Measurements from ENCODE around the gene ALPP. TPM values are rescaled to one million over a fixed set of nuclear protein-coding genes. Genes with fewer than 3 reads are reported as not detected.

ALPP gene
- total and polyA plus RNA-seq, 4 experiments from 2014 or later, result not detected

- no peak for DNase-seq
- H3K4me1 Mint-ChIP-seq, result peaks cover 0 to 19% (median 3%) of the 10 kb centered on the region in 4 donors
- H3K27ac Mint-ChIP-seq, result no peak overlapping the region
These were observed 28.5 kb upstream of the ALPP start for GRCh38 chr2:232349946-232350635.

DNA sequence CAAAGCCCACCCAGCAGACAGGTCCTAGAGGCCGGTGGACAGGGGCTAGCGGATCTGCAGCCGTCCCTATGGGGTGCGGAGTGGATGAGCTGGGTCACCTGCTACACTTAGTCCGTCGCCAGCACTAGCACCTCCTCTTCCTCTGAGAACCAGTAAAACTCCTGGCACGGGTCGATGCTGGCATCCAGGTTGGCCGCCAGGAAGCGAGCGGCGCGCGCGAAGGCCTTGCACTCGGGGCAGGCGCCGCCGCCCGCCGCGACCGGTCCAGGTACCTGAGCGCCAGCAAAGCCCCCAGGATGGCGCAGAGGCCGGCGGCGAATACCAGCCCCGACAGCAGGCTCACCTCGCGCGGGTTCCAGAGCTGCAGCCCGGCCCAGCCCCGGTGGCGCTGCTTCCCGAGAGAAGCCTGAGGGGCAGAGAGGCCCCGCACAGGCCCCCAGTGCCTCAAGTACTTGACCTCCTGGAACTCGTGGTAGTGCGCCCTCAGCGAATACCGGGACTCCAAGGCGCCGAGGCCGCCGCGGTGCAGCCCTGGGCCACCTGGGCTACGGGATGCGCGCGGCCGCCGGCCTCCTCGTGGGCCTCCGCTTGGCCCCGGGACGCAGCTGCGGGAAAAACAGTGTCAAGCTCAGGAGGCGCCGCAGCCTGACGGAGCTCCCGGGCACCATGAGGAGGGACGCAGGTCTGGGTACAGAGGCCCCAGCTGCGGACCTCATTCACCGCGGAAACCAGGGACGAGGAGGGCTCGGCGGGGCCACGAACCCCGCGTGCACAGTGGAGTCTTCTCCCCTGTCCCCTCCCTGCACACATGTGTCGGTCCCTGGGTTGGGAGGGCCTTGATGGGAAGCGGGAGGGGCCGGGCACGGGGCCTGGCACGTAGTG lies 27.5 kb upstream of the ALPP start:
- Histone ChIP-seq H3K27me3 (ENCODE audit: insufficient read depth, low read length) (peaks cover 13% of the 10 kb centered on the region), H3K27ac (ENCODE audit: low read depth, low read length) (no peak overlapping the region), H3K9me3 (ENCODE audit: control insufficient read depth in 1 of 2, low read length in 2 of 2) (no peaks in the 10 kb centered on the region), H3K4me3 (ENCODE audit: low read length in 2 of 2) (no peak overlapping the region), H3K36me3 (ENCODE audit: insufficient read depth, low read length) (no peaks in the 10 kb centered on the region), H3K4me1 (ENCODE audit: insufficient read depth, low read length) (peaks cover 31% of the 10 kb centered on the region)
- POLR2A ChIA-PET (ENCODE audit: partially characterized antibody), result interaction anchor here (2.0 kb wide), 1 partner anchor 28 kb away, joined by 4 read pairs; the partner anchor contains the start of gene ALPP
- peaks cover 0 to 19% (median 3%) of the 10 kb centered on the region in 4 donors for H3K4me1 Mint-ChIP-seq
- CTCF ChIA-PET (ENCODE audit: partially characterized antibody), result no interaction called here
- peak overlapping the region in 2 of 8 donors; percentile 20 for H3K4me3 Mint-ChIP-seq
- H3K36me3 Mint-ChIP-seq, result no peaks in the 10 kb centered on the region
- DNase-seq, result no peak
- no peak overlapping the region for H3K27ac Mint-ChIP-seq
- intact Hi-C loops (cut with micrococcal nuclease), result no loop called here
- H3K27me3 Mint-ChIP-seq, result peaks cover 6 to 15% of the 10 kb centered on the region in 2 donors
- H3K9me3 Mint-ChIP-seq, result peaks cover 0 to 6% (median 3%) of the 10 kb centered on the region in 8 donors

More at GRCh38 chr2:232349946-232350635, 28.5 kb upstream of the ALPP start:
- H3K27ac ChIP-seq (ENCODE audit: low read depth, low read length), result no peak overlapping the region
- peaks cover 31% of the 10 kb centered on the region for H3K4me1 ChIP-seq (ENCODE audit: insufficient read depth, low read length)
- ChIA-PET CTCF (ENCODE audit: partially characterized antibody) (interaction anchor here (1.5 kb wide), 1 partner anchor 15 kb away, joined by 3 read pairs; no protein-coding TSS in a partner anchor), POLR2A (ENCODE audit: partially characterized antibody) (interaction anchor here (2.0 kb wide), 1 partner anchor 29 kb away, joined by 4 read pairs; the partner anchor contains the start of gene ALPP)
- no peak overlapping the region for H3K4me3 ChIP-seq (ENCODE audit: low read length in 2 of 2)
- H3K9me3 ChIP-seq (ENCODE audit: control insufficient read depth in 1 of 2, low read length in 2 of 2), result no peaks in the 10 kb centered on the region
- intact Hi-C loops (cut with micrococcal nuclease), result no loop called here
- no peaks in the 10 kb centered on the region for H3K36me3 ChIP-seq (ENCODE audit: insufficient read depth, low read length)
- Mint-ChIP-seq H3K36me3 (no peaks in the 10 kb centered on the region), H3K9me3 (peaks cover 0 to 6% (median 3%) of the 10 kb centered on the region in 8 donors), H3K27me3 (peaks cover 6 to 14% of the 10 kb centered on the region in 2 donors), H3K4me3 (no peak overlapping the region)
- peaks cover 13% of the 10 kb centered on the region for H3K27me3 ChIP-seq (ENCODE audit: insufficient read depth, low read length)

DNA sequence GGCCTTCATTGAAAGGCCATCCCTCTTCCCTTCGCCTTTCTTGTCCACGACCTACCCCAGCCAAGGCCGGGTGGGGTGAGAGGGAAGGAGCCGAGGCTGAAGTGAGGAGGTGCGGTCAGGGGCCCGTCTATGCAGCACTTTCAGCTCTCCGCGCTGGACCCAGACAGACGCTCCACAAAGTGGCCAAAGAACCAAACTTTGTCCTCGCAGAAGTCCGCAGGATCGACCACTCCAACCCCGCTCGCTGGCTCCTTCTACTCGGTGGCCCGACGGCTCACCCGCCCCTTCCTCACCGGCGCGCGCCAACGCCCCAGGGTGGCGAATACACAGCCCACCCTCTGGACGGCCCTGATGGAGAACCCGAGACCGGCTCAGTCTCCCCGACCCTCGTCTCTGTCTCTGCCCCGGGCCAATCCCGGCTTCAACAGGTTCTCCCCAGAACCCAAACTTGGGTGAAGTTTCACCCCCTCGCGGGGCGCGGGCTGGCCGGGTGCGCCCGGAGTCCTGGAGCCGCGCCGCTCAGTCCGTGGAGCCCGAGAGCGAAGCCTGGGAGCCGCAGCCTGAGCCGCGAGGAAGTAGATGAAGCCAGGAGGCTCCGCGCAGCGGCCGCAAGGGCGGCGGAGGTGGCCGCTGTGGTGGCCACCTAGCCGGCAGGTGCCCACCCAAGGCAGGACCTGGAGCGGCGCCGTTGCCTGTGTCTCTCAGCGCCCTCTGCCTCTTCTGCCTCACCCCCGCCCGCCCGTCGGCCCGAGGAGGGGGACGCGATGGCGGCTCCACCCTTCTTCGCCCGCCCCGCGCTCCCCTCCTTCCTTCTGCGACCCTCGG lies 26.7 kb upstream of the ALPP start:
- DNase-seq, result no peak
- peaks cover 13% of the 10 kb centered on the region for H3K27me3 ChIP-seq (ENCODE audit: insufficient read depth, low read length)
- intact Hi-C loops (cut with micrococcal nuclease), result no loop called here
- peak overlapping the region in 3 of 8 donors; percentile 6 to 20 (median 20) for H3K4me3 Mint-ChIP-seq
- peaks cover 6 to 15% of the 10 kb centered on the region in 2 donors for H3K27me3 Mint-ChIP-seq
- H3K27ac Mint-ChIP-seq, result no peak overlapping the region
- peaks cover 0 to 19% (median 3%) of the 10 kb centered on the region in 4 donors for H3K4me1 Mint-ChIP-seq
- CTCF ChIA-PET (ENCODE audit: partially characterized antibody), result no interaction called here
- no peaks in the 10 kb centered on the region for H3K36me3 Mint-ChIP-seq
- no peaks in the 10 kb centered on the region for H3K9me3 ChIP-seq (ENCODE audit: control insufficient read depth in 1 of 2, low read length in 2 of 2)
- peaks cover 31% of the 10 kb centered on the region for H3K4me1 ChIP-seq (ENCODE audit: insufficient read depth, low read length)
- H3K4me3 ChIP-seq (ENCODE audit: low read length in 2 of 2), result no peak overlapping the region
- no peaks in the 10 kb centered on the region for H3K36me3 ChIP-seq (ENCODE audit: insufficient read depth, low read length)
- POLR2A ChIA-PET (ENCODE audit: partially characterized antibody), result no interaction called here
- H3K27ac ChIP-seq (ENCODE audit: low read depth, low read length), result no peak overlapping the region
- H3K9me3 Mint-ChIP-seq, result peaks cover 0 to 5% (median 2%) of the 10 kb centered on the region in 8 donors

- Mint-ChIP-seq H3K36me3 (no peaks in the 10 kb centered on the region), H3K27ac (no peak overlapping the region), H3K4me1 (peaks cover 0 to 19% (median 3%) of the 10 kb centered on the region in 4 donors), H3K9me3 (peaks cover 0 to 4% (median 1%) of the 10 kb centered on the region in 8 donors), H3K27me3 (peaks cover 7 to 15% of the 10 kb centered on the region in 2 donors), H3K4me3 (no peak overlapping the region)
- no peak for DNase-seq
- intact Hi-C loops (cut with micrococcal nuclease), result no loop called here
- ChIA-PET POLR2A (ENCODE audit: partially characterized antibody) (no interaction called here), CTCF (ENCODE audit: partially characterized antibody) (no interaction called here)
- Histone ChIP-seq H3K27ac (ENCODE audit: low read depth, low read length) (no peak overlapping the region), H3K36me3 (ENCODE audit: insufficient read depth, low read length) (no peaks in the 10 kb centered on the region), H3K4me3 (ENCODE audit: low read length in 2 of 2) (no peak overlapping the region), H3K27me3 (ENCODE audit: insufficient read depth, low read length) (peaks cover 13% of the 10 kb centered on the region), H3K9me3 (ENCODE audit: control insufficient read depth in 1 of 2, low read length in 2 of 2) (no peaks in the 10 kb centered on the region), H3K4me1 (ENCODE audit: insufficient read depth, low read length) (peaks cover 31% of the 10 kb centered on the region)
These were observed 25.9 kb upstream of the ALPP start for GRCh38 chr2:232352511-232353091.

DNA sequence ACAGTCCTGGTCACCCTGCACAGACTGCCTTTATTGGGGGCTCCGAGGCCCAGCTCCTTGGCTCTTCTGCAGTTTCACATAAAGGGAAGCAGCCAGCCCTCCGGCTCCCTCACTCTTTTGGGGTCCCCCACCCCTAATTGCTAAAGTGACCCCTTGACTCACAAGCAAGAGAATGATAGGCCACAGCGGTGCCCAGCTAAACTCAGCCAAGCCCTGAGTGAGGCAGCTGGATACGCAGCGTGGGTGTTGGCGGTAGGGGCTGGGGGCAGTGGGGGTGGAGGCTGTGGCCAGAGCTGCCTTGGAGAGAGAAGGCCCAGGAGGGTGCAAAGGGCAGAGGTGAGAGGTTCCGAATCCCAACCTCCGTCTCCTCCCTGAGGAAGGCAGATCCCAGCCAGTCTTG lies 25.5 kb upstream of the ALPP start:
- H3K27me3 ChIP-seq (ENCODE audit: insufficient read depth, low read length), result peaks cover 13% of the 10 kb centered on the region
- no peaks in the 10 kb centered on the region for H3K36me3 ChIP-seq (ENCODE audit: insufficient read depth, low read length)
- H3K4me3 ChIP-seq (ENCODE audit: low read length in 2 of 2), result no peak overlapping the region
- no peak overlapping the region for H3K27ac Mint-ChIP-seq
- ChIA-PET POLR2A (ENCODE audit: partially characterized antibody) (no interaction called here), CTCF (ENCODE audit: partially characterized antibody) (no interaction called here)
- peaks cover 7 to 15% of the 10 kb centered on the region in 2 donors for H3K27me3 Mint-ChIP-seq
- no peaks in the 10 kb centered on the region for H3K9me3 ChIP-seq (ENCODE audit: control insufficient read depth in 1 of 2, low read length in 2 of 2)
- H3K4me3 Mint-ChIP-seq, result no peak overlapping the region
- no peaks in the 10 kb centered on the region for H3K36me3 Mint-ChIP-seq
- peaks cover 0 to 19% (median 3%) of the 10 kb centered on the region in 4 donors for H3K4me1 Mint-ChIP-seq
- no peak overlapping the region for H3K27ac ChIP-seq (ENCODE audit: low read depth, low read length)
- H3K4me1 ChIP-seq (ENCODE audit: insufficient read depth, low read length), result peaks cover 31% of the 10 kb centered on the region
- intact Hi-C loops (cut with micrococcal nuclease), result no loop called here
- peaks cover 0 to 3% (median under 1%) of the 10 kb centered on the region in 8 donors for H3K9me3 Mint-ChIP-seq
- DNase-seq, result no peak

DNA sequence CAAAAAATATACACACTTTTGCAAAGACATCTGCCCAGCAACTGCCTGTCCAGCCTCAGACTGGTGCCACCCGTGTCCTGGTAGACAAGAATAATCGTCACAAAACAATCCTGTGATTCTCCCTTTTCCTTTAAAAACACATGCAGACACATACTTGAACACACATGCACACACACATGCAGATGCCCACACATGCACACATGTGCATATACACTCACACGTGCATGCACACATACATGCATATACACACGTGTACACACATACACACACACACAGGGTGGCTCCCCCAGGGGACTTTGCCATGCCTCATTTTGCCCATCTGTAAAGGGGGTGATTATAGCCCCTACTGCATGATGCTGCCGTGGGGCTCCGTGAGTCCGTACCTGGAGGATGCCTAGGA lies 24.9 kb upstream of the ALPP start:
- H3K4me3 Mint-ChIP-seq, result peak overlapping the region in 2 of 8 donors; percentile 47 to 61
- no peaks in the 10 kb centered on the region for H3K36me3 Mint-ChIP-seq
- peaks cover 0 to 4% (median 0%) of the 10 kb centered on the region in 8 donors for H3K9me3 Mint-ChIP-seq
- Histone ChIP-seq H3K4me3 (ENCODE audit: low read length in 2 of 2) (no peak overlapping the region), H3K27me3 (ENCODE audit: insufficient read depth, low read length) (peaks cover 13% of the 10 kb centered on the region), H3K9me3 (ENCODE audit: control insufficient read depth in 1 of 2, low read length in 2 of 2) (no peaks in the 10 kb centered on the region), H3K4me1 (ENCODE audit: insufficient read depth, low read length) (peaks cover 31% of the 10 kb centered on the region), H3K36me3 (ENCODE audit: insufficient read depth, low read length) (no peaks in the 10 kb centered on the region), H3K27ac (ENCODE audit: low read depth, low read length) (no peak overlapping the region)
- H3K4me1 Mint-ChIP-seq, result peaks cover 0 to 19% (median 3%) of the 10 kb centered on the region in 4 donors
- no peak for DNase-seq
- no peak overlapping the region for H3K27ac Mint-ChIP-seq
- POLR2A ChIA-PET (ENCODE audit: partially characterized antibody), result no interaction called here
- peaks cover 7 to 15% of the 10 kb centered on the region in 2 donors for H3K27me3 Mint-ChIP-seq
- intact Hi-C loops (cut with micrococcal nuclease), result no loop called here
- CTCF ChIA-PET (ENCODE audit: partially characterized antibody), result no interaction called here

Data from CD4-positive, alpha-beta memory T cell (primary cell).